Mesenchymal stem cell (in vitro differentiated cells and primary cell): ENCODE measurements around the gene FBXW4.

Source experiments
- DNase-seq: peaks from one replicate; pipeline ENCODE4 v3.0.0-alpha.2; 2013
- H2AFZ ChIP-seq: one replicate; pipeline ENCODE4 v1.6.1; 2013; ENCODE audit warnings: low read depth, mild to moderate bottlenecking, control low read depth, inconsistent platforms, low read length, moderate library complexity
- H2AK5ac ChIP-seq: 2 replicates; pipeline ENCODE4 v1.6.1; 2013; ENCODE audit warnings: low read length, moderate library complexity, mild to moderate bottlenecking, inconsistent platforms; ENCODE audit not compliant: severe bottlenecking
- H2BK120ac ChIP-seq: one replicate; pipeline ENCODE4 v1.6.1; 2013; ENCODE audit warnings: low read depth, mild to moderate bottlenecking, inconsistent platforms, low read length, moderate library complexity
- H2BK12ac ChIP-seq, 2 experiments: one replicate each; pipeline ENCODE4 v1.6.1; 2013; ENCODE audit warnings: inconsistent platforms in 2 of 2, low read length in 2 of 2, mild to moderate bottlenecking in 2 of 2, moderate library complexity in 2 of 2, control low read depth in 1 of 2
- H2BK15ac ChIP-seq: one replicate; pipeline ENCODE4 v1.6.1; 2013; ENCODE audit warnings: mild to moderate bottlenecking, low read depth, inconsistent platforms; ENCODE audit not compliant: poor library complexity, severe bottlenecking
- H2BK5ac ChIP-seq: 2 replicates; pipeline ENCODE4 v1.6.1; 2013; ENCODE audit warnings: low read depth, mild to moderate bottlenecking, low read length, control low read depth, inconsistent platforms; ENCODE audit not compliant: poor library complexity, severe bottlenecking
- H3K14ac ChIP-seq, 2 experiments: one replicate each; pipeline ENCODE4 v1.6.1; 2013; ENCODE audit warnings: inconsistent platforms in 2 of 2, low read length in 2 of 2, control low read depth in 1 of 2, mild to moderate bottlenecking in 1 of 2, moderate library complexity in 1 of 2
- H3K18ac ChIP-seq, 2 experiments: one replicate each; pipeline ENCODE4 v1.6.1; 2013; ENCODE audit warnings: inconsistent platforms in 2 of 2, low read length in 2 of 2, control low read depth in 1 of 2, low read depth in 1 of 2, mild to moderate bottlenecking in 1 of 2
- H3K23ac ChIP-seq, 2 experiments: one replicate each; pipeline ENCODE4 v1.6.1; 2013; ENCODE audit warnings: inconsistent platforms in 2 of 2, low read length in 2 of 2, mild to moderate bottlenecking in 2 of 2, moderate library complexity in 2 of 2, control low read depth in 1 of 2
- H3K27ac ChIP-seq: 2 replicates; pipeline ENCODE4 v1.5.1; 2013; ENCODE audit warnings: mild to moderate bottlenecking, moderate library complexity, low read length, control low read depth, inconsistent platforms; ENCODE audit not compliant: poor library complexity, severe bottlenecking
- H3K27me3 ChIP-seq, 2 experiments: 2 replicates each; pipeline versions ENCODE4 v1.6.1 to v1.7.0; 2013; ENCODE audit warnings: low read length in 2 of 2, mild to moderate bottlenecking in 2 of 2, moderate library complexity in 2 of 2, control low read depth in 1 of 2, inconsistent platforms in 1 of 2; ENCODE audit not compliant: control insufficient read depth in 1 of 2, insufficient read depth in 1 of 2
- H3K36me3 ChIP-seq, 2 experiments: 2 replicates each; pipeline versions ENCODE4 v1.6.1 to v1.7.0; 2013; ENCODE audit warnings: low read length in 2 of 2, control low read depth in 1 of 2, inconsistent platforms in 1 of 2, low read depth in 1 of 2, mild to moderate bottlenecking in 1 of 2; ENCODE audit not compliant: insufficient read depth in 2 of 2, control insufficient read depth in 1 of 2
- H3K4ac ChIP-seq, 2 experiments: one replicate each; pipeline ENCODE4 v1.6.1; 2013; ENCODE audit warnings: inconsistent platforms in 2 of 2, low read length in 2 of 2, mild to moderate bottlenecking in 2 of 2, moderate library complexity in 2 of 2, control low read depth in 1 of 2, low read depth in 1 of 2
- H3K4me1 ChIP-seq: 2 replicates; pipeline ENCODE4 v1.6.1; 2013; ENCODE audit warnings: low read depth, low read length, control low read depth; ENCODE audit not compliant: control insufficient read depth, insufficient read depth
- H3K4me2 ChIP-seq: 2 replicates; pipeline ENCODE4 v1.6.1; 2013; ENCODE audit warnings: low read length, mild to moderate bottlenecking, inconsistent platforms; ENCODE audit not compliant: poor library complexity, severe bottlenecking
- H3K4me3 ChIP-seq, 2 experiments: 2 replicates each; pipeline versions ENCODE4 v1.5.1 to v1.7.0; 2013; ENCODE audit warnings: low read length in 2 of 2, mild to moderate bottlenecking in 2 of 2, control low read depth in 1 of 2, low read depth in 1 of 2; ENCODE audit not compliant: insufficient read depth in 1 of 2
- H3K79me1 ChIP-seq: replicated peaks from 2 replicates; pipeline ENCODE4 v1.6.1; 2013; ENCODE audit warnings: mild to moderate bottlenecking, control low read depth, low read length, inconsistent platforms; ENCODE audit not compliant: poor library complexity, severe bottlenecking
- H3K9ac ChIP-seq: 2 replicates; pipeline ENCODE4 v1.7.0; 2013; ENCODE audit warnings: mild to moderate bottlenecking, low read length, moderate library complexity
- H3K9me3 ChIP-seq: 2 replicates; pipeline ENCODE4 v1.7.0; 2013; ENCODE audit warnings: mild to moderate bottlenecking, low read length; ENCODE audit not compliant: control insufficient read depth
- H4K8ac ChIP-seq: one replicate; pipeline ENCODE4 v1.6.1; 2013; ENCODE audit warnings: inconsistent platforms, mild to moderate bottlenecking, low read length, moderate library complexity
- H4K91ac ChIP-seq: one replicate; pipeline ENCODE4 v1.6.1; 2013; ENCODE audit warnings: mild to moderate bottlenecking, low read length, inconsistent platforms
- WGBS: methylation state at CpG from one replicate; pipeline ENCODE4 v1.1.7; 2013; ENCODE audit warnings: mixed read lengths; 5-methylcytosine and 5-hydroxymethylcytosine counted together

Gene FBXW4

GRCh38 chr10:101669181-101669580, 25.8 kb downstream of the FBXW4 start:
- Histone ChIP-seq H3K27me3 (no peaks in the 10 kb centered on the region), H3K27ac (no peak overlapping the region), H2BK15ac (no peak overlapping the region), H2BK120ac (no peak overlapping the region), H2AK5ac (no peak overlapping the region), H3K4me1 (no peaks in the 10 kb centered on the region), H2BK12ac (no peak overlapping the region), H2BK5ac (no peak overlapping the region), H3K23ac (no peak overlapping the region), H3K4ac (no peak overlapping the region), H3K36me3 (peaks cover 26 to 91% of the 10 kb centered on the region in 2 experiments), H3K18ac (no peak overlapping the region), H3K79me1 (peaks cover 3% of the 10 kb centered on the region), H4K8ac (no peak overlapping the region), H3K9me3 (no peaks in the 10 kb centered on the region), H3K4me2 (no peak overlapping the region), H4K91ac (no peak overlapping the region), H2AFZ (no peak overlapping the region), H3K4me3 (no peak overlapping the region), H3K14ac (no peak overlapping the region), H3K9ac (no peak overlapping the region)
- WGBS: 89% methylated on average over 2 of the region's 2 CpGs
- DNase-seq: no peak

GRCh38 chr10:101668566-101668965, 26.4 kb downstream of the FBXW4 start:
- H3K4me3 ChIP-seq: no peak overlapping the region
- no peak overlapping the region for H3K27ac ChIP-seq
- H3K9ac ChIP-seq: no peak overlapping the region
- H2AFZ ChIP-seq: no peak overlapping the region
- no peak overlapping the region for H3K4ac ChIP-seq
- H4K8ac ChIP-seq: no peak overlapping the region
- no peak overlapping the region for H2BK12ac ChIP-seq
- peaks cover 3% of the 10 kb centered on the region for H3K79me1 ChIP-seq
- no peak for DNase-seq
- no peak overlapping the region for H3K18ac ChIP-seq
- no peak overlapping the region for H3K23ac ChIP-seq
- no peak overlapping the region for H4K91ac ChIP-seq
- H3K27me3 ChIP-seq: no peaks in the 10 kb centered on the region
- H3K14ac ChIP-seq: no peak overlapping the region
- no peak overlapping the region for H2BK15ac ChIP-seq
- no peak overlapping the region for H3K4me2 ChIP-seq
- H2BK120ac ChIP-seq: no peak overlapping the region
- no peaks in the 10 kb centered on the region for H3K4me1 ChIP-seq
- no peaks in the 10 kb centered on the region for H3K9me3 ChIP-seq
- H2BK5ac ChIP-seq: no peak overlapping the region
- WGBS: 45% methylated on average over 1 of the region's 1 CpG
- H2AK5ac ChIP-seq: no peak overlapping the region
- peaks cover 26 to 94% of the 10 kb centered on the region in 2 experiments for H3K36me3 ChIP-seq

GRCh38 chr10:101666083-101666482, 28.9 kb downstream of the FBXW4 start:
- no peak overlapping the region for H2BK15ac ChIP-seq
- H2AFZ ChIP-seq: no peak overlapping the region
- H3K9ac ChIP-seq: no peak overlapping the region
- no peak overlapping the region for H3K27ac ChIP-seq
- no peak overlapping the region for H2BK12ac ChIP-seq
- H3K36me3 ChIP-seq: peaks cover 33 to 94% of the 10 kb centered on the region in 2 experiments
- no peak overlapping the region for H2BK120ac ChIP-seq
- no peak overlapping the region for H3K4ac ChIP-seq
- H3K4me1 ChIP-seq: no peaks in the 10 kb centered on the region
- H2BK5ac ChIP-seq: no peak overlapping the region
- H3K23ac ChIP-seq: no peak overlapping the region
- no peaks in the 10 kb centered on the region for H3K9me3 ChIP-seq
- no peak overlapping the region for H3K18ac ChIP-seq
- H4K8ac ChIP-seq: no peak overlapping the region
- no peak overlapping the region for H3K14ac ChIP-seq
- DNase-seq: no peak
- H2AK5ac ChIP-seq: no peak overlapping the region
- no peak overlapping the region for H3K4me3 ChIP-seq
- no peak overlapping the region for H4K91ac ChIP-seq
- peaks cover 5% of the 10 kb centered on the region for H3K79me1 ChIP-seq
- no peaks in the 10 kb centered on the region for H3K27me3 ChIP-seq
- no peak overlapping the region for H3K4me2 ChIP-seq
- WGBS: 85% methylated on average over 9 of the region's 9 CpGs

- Histone ChIP-seq H3K18ac (no peak overlapping the region), H3K9ac (no peak overlapping the region), H4K8ac (no peak overlapping the region), H2AK5ac (no peak overlapping the region), H2BK12ac (no peak overlapping the region), H3K79me1 (peaks cover 11% of the 10 kb centered on the region), H3K4ac (no peak overlapping the region), H3K4me1 (no peaks in the 10 kb centered on the region), H3K14ac (no peak overlapping the region), H2BK15ac (no peak overlapping the region), H2BK5ac (no peak overlapping the region), H3K27ac (no peak overlapping the region), H3K4me3 (no peak overlapping the region), H3K36me3 (peaks cover 34 to 90% of the 10 kb centered on the region in 2 experiments), H3K9me3 (no peaks in the 10 kb centered on the region), H4K91ac (no peak overlapping the region), H2BK120ac (no peak overlapping the region), H3K23ac (no peak overlapping the region), H3K4me2 (no peak overlapping the region), H3K27me3 (no peaks in the 10 kb centered on the region), H2AFZ (no peak overlapping the region)
- WGBS: no CpG with 5 or more reads among the region's 1 CpG
- no peak for DNase-seq
Measured at GRCh38 chr10:101663097-101663496, 31.9 kb downstream of the FBXW4 start.
